IMR-90 (cell line): Measurements from ENCODE around the gene ACSL3. TPM values are rescaled to one million over a fixed set of nuclear protein-coding genes. Genes with fewer than 3 reads are reported as not detected.

Experiments
- ATAC-seq: fragments of 200-7000 bp; cut with Tn5 transposase; 2 replicates; pipeline ENCODE4 v1.9.1; 2020; ENCODE audit warnings: low read depth, mild to moderate bottlenecking, moderate library complexity
- BruUV-seq: library from RNA; stranded (reverse); fragments of 400-500 nt; replicated peaks from 2 replicates; lab custom pipeline; 2021; lab: Mats Ljungman, UMichigan
- CTCF ChIA-PET: fragments of 300-600 bp; formaldehyde crosslinking; extraction: SDS; loops from one replicate; lab custom pipeline; 2021; ENCODE audit warnings: antibody characterized with exemption; lab: Yijun Ruan, JAX
- POLR2A ChIA-PET: fragments of 300-600 bp; sonication (Branson Sonifier 250); formaldehyde crosslinking; loops from one replicate; lab custom pipeline; 2022; ENCODE audit warnings: antibody characterized with exemption; ENCODE audit not compliant: unreplicated experiment; lab: Charles Lee
- DNase-seq: peaks from one replicate; pipeline ENCODE4 v3.0.0; 2013
- H2AFZ ChIP-seq: replicated peaks from 2 replicates; pipeline ENCODE3; 2013; ENCODE audit warnings: low read length, mild to moderate bottlenecking; ENCODE audit not compliant: poor library complexity
- H2AK5ac ChIP-seq: 2 replicates; pipeline ENCODE4 v1.6.1; 2013; ENCODE audit warnings: low read depth, low read length, inconsistent platforms
- H2AK9ac ChIP-seq: replicated peaks from 2 replicates; pipeline ENCODE3; 2013; ENCODE audit warnings: mild to moderate bottlenecking, low read depth, low read length, moderate library complexity; ENCODE audit not compliant: poor library complexity
- H2BK120ac ChIP-seq: 2 replicates; pipeline ENCODE4 v1.6.1; 2013; ENCODE audit warnings: low read depth, low read length, inconsistent platforms
- H2BK15ac ChIP-seq: 3 replicates; pipeline ENCODE4 v1.6.1; 2013; ENCODE audit warnings: low read depth, low read length, inconsistent platforms
- H2BK20ac ChIP-seq: 2 replicates; pipeline ENCODE4 v1.6.1; 2013; ENCODE audit warnings: low read depth, mild to moderate bottlenecking, inconsistent platforms, low read length, moderate library complexity
- H2BK5ac ChIP-seq: 2 replicates; pipeline ENCODE4 v1.6.1; 2013; ENCODE audit warnings: mild to moderate bottlenecking, low read depth, low read length, inconsistent platforms; ENCODE audit not compliant: poor library complexity, severe bottlenecking
- H3K14ac ChIP-seq: replicated peaks from 2 replicates; pipeline ENCODE4 v1.6.1; 2013; ENCODE audit warnings: low read depth, low read length, inconsistent platforms
- H3K18ac ChIP-seq: 2 replicates; pipeline ENCODE4 v1.6.1; 2013; ENCODE audit warnings: low read depth, low read length, control low read depth
- H3K23ac ChIP-seq: 2 replicates; pipeline ENCODE4 v1.6.1; 2013; ENCODE audit warnings: low read depth, low read length, inconsistent platforms
- H3K27ac ChIP-seq: 2 replicates; pipeline ENCODE4 v1.5.1; 2013; ENCODE audit warnings: mild to moderate bottlenecking, control low read depth, low read length; ENCODE audit not compliant: insufficient read depth
- H3K27me3 ChIP-seq: 2 replicates; pipeline ENCODE4 v1.6.1; 2013; ENCODE audit warnings: low read length; ENCODE audit not compliant: control insufficient read depth, insufficient read depth
- H3K36me3 ChIP-seq: 2 replicates; pipeline ENCODE4 v1.6.1; 2013; ENCODE audit warnings: low read length, mixed read lengths; ENCODE audit not compliant: control insufficient read depth, insufficient read depth
- H3K4ac ChIP-seq: 2 replicates; pipeline ENCODE4 v1.6.1; 2013; ENCODE audit warnings: low read depth, low read length, inconsistent platforms
- H3K4me1 ChIP-seq: 2 replicates; pipeline ENCODE4 v1.6.1; 2013; ENCODE audit warnings: low read length, mixed read lengths; ENCODE audit not compliant: control insufficient read depth, insufficient read depth
- H3K4me2 ChIP-seq: 2 replicates; pipeline ENCODE4 v1.6.1; 2013; ENCODE audit warnings: low read depth, mild to moderate bottlenecking, control low read depth, low read length, moderate library complexity
- H3K4me3 ChIP-seq: 2 replicates; pipeline ENCODE4 v1.5.1; 2013; ENCODE audit warnings: low read depth, mild to moderate bottlenecking, control low read depth, low read length, moderate library complexity; ENCODE audit not compliant: insufficient read depth
- H3K56ac ChIP-seq: 2 replicates; pipeline ENCODE4 v1.6.1; 2013; ENCODE audit warnings: low read length, inconsistent platforms; ENCODE audit not compliant: insufficient read depth; ENCODE audit errors: extremely low read depth
- H3K79me1 ChIP-seq, 2 experiments: 2 replicates each; pipeline ENCODE4 v1.6.1; 2013; ENCODE audit warnings: low read length in 2 of 2, inconsistent platforms in 1 of 2, low read depth in 1 of 2
- H3K9ac ChIP-seq: 2 replicates; pipeline ENCODE4 v1.6.1; 2013; ENCODE audit warnings: low read depth, low read length, control low read depth
- H3K9me1 ChIP-seq: 2 replicates; pipeline ENCODE4 v1.6.1; 2013; ENCODE audit warnings: low read length, inconsistent platforms; ENCODE audit not compliant: insufficient read depth
- H3K9me3 ChIP-seq: 2 replicates; pipeline ENCODE4 v1.6.1; 2013; ENCODE audit warnings: low read length; ENCODE audit not compliant: control insufficient read depth, insufficient read depth
- H4K20me1 ChIP-seq: 2 replicates; pipeline ENCODE4 v1.6.1; 2013; ENCODE audit warnings: low read length, inconsistent platforms; ENCODE audit not compliant: insufficient read depth
- H4K5ac ChIP-seq: 2 replicates; pipeline ENCODE4 v1.6.1; 2013; ENCODE audit warnings: mild to moderate bottlenecking, low read depth, low read length, control low read depth
- H4K8ac ChIP-seq, 2 experiments: 2 replicates each; pipeline ENCODE4 v1.6.1; 2013; ENCODE audit warnings: low read depth in 2 of 2, low read length in 2 of 2, control low read depth in 1 of 2, inconsistent platforms in 1 of 2
- H4K91ac ChIP-seq: 2 replicates; pipeline ENCODE4 v1.6.1; 2013; ENCODE audit warnings: low read depth, low read length, inconsistent platforms; ENCODE audit not compliant: insufficient read depth
- CEBPB ChIP-seq: IDR thresholded peaks from 2 replicates; pipeline ENCODE4 v1.6.1; 2012; ENCODE audit warnings: low read depth, low read length, improper control_type of control experiment
- CHD1 ChIP-seq: IDR thresholded peaks from 2 replicates; pipeline ENCODE4 v1.6.1; 2012; ENCODE audit warnings: low read depth, low read length, improper control_type of control experiment
- ELK1 ChIP-seq: fragments of 150-350 bp; IDR thresholded peaks from 2 replicates; pipeline ENCODE4 v1.6.1; 2016; ENCODE audit warnings: low read depth, mild to moderate bottlenecking, low read length, moderate library complexity, borderline replicate concordance
- FOS ChIP-seq: fragments of 150-350 bp; IDR thresholded peaks from 2 replicates; pipeline ENCODE4 v1.6.1; 2016; ENCODE audit warnings: low read depth, low read length
- MAZ ChIP-seq: IDR thresholded peaks from 2 replicates; pipeline ENCODE4 v1.6.1; 2012; ENCODE audit warnings: low read depth, mild to moderate bottlenecking, low read length, improper control_type of control experiment, moderate library complexity, borderline replicate concordance
- NFE2L2 ChIP-seq: fragments of 150-350 bp; IDR thresholded peaks from 2 replicates; pipeline ENCODE4 v1.6.1; 2016; ENCODE audit warnings: low read depth, mild to moderate bottlenecking, low read length
- POLR2A ChIP-seq: IDR thresholded peaks from 2 replicates; pipeline ENCODE4 v1.6.1; 2012; ENCODE audit warnings: mild to moderate bottlenecking, low read depth, low read length
- RCOR1 ChIP-seq: IDR thresholded peaks from 2 replicates; pipeline ENCODE4 v1.6.1; 2012; ENCODE audit warnings: mild to moderate bottlenecking, low read length, improper control_type of control experiment; ENCODE audit not compliant: insufficient replicate concordance
- USF2 ChIP-seq: fragments of 150-350 bp; IDR thresholded peaks from 2 replicates; pipeline ENCODE4 v1.6.1; 2017; ENCODE audit warnings: mild to moderate bottlenecking, antibody characterized with exemption, low read length, low read depth
- WGBS, 2 experiments: methylation state at CpG; one replicate each; pipeline versions ENCODE4 v1.1.5 to v1.1.7; 2013; ENCODE audit warnings: missing lambda C conversion rate in 2 of 2; ENCODE audit not compliant: insufficient read length in 1 of 2; ENCODE audit errors: extremely low coverage in 2 of 2; 5-methylcytosine and 5-hydroxymethylcytosine counted together
- dilution Hi-C: fragments of 300-500 bp; cut with HindIII; formaldehyde crosslinking; loops from one replicate; pipeline ENCODE4 v1.14.3; 2018; ENCODE audit warnings: low sequenced_read_pairs; ENCODE audit not compliant: unreplicated experiment
- in situ Hi-C: fragments of 300-500 bp; cut with MboI; formaldehyde crosslinking; loops from 3 replicates; pipeline ENCODE4 v1.14.3; 2019; ENCODE audit warnings: low sequenced_read_pairs, inconsistent platforms, mixed read lengths
- intact Hi-C: fragments of 100-400 bp; cut with micrococcal nuclease; formaldehyde crosslinking; loops from 2 replicates; pipeline ENCODE4 v1.10.0; 2022
- polyA plus RNA-seq, 3 experiments: library from polyadenylated mRNA; depleted of rRNA; stranded (reverse); fragments of >200 nt; gene quantifications; 2 replicates each; pipeline ENCODE4 v1.2.3, GENCODE V29; 2012; ENCODE audit warnings: low replicate concordance in 1 of 3
- total RNA-seq: library from RNA; depleted of rRNA; stranded (reverse); fragments of >200 nt; gene quantifications from 2 replicates; pipeline ENCODE4 v1.2.3, GENCODE V29; 2012

ACSL3 gene
- total and polyA plus RNA-seq, 2 of the 4 experiments (the other 2 are of a cell fraction), result 31.0 to 84.2 TPM

- no peak overlapping the region for H4K5ac ChIP-seq
- peaks cover 11% of the 10 kb centered on the region for H3K9me1 ChIP-seq
- no peak for ATAC-seq
- H3K56ac ChIP-seq, result no peak overlapping the region
- H3K9ac ChIP-seq, result no peak overlapping the region
- TF ChIP-seq ELK1 (no peak), MAZ (no peak), USF2 (no peak), CHD1 (no peak), NFE2L2 (no peak), FOS (no peak), RCOR1 (no peak), CEBPB (peak; percentile 70), POLR2A (no peak)
- no peak overlapping the region for H3K4me2 ChIP-seq
- peaks cover 20 to 49% of the 10 kb centered on the region in 2 experiments; a peak in 3 of 4 replicates for H3K79me1 ChIP-seq
- H3K18ac ChIP-seq, result no peak overlapping the region
- no peak overlapping the region for H4K91ac ChIP-seq
- no peaks in the 10 kb centered on the region for H3K27me3 ChIP-seq
- H2BK120ac ChIP-seq, result no peak overlapping the region
- POLR2A ChIA-PET, result no interaction called here
- in situ Hi-C loops, result no loop called here
- H2BK15ac ChIP-seq, result no peak overlapping the region
- intact Hi-C loops, result no loop called here
- H3K9me3 ChIP-seq, result no peaks in the 10 kb centered on the region
- peaks cover 12% of the 10 kb centered on the region for H3K4me1 ChIP-seq
- no peak overlapping the region for H4K8ac ChIP-seq
- H2AK5ac ChIP-seq, result no peak overlapping the region
- H3K14ac ChIP-seq, result no peak overlapping the region
- H4K20me1 ChIP-seq, result no peaks in the 10 kb centered on the region
- H3K4ac ChIP-seq, result no peak overlapping the region
- no peak overlapping the region for H3K4me3 ChIP-seq
- no peak for DNase-seq
- no peak overlapping the region for H2BK20ac ChIP-seq
- no peak overlapping the region for H2AFZ ChIP-seq
- dilution Hi-C loops, result no loop called here
- peaks cover 29% of the 10 kb centered on the region for H3K36me3 ChIP-seq
- BruUV-seq, result no TSS peak
- H3K27ac ChIP-seq, result no peak overlapping the region
- CTCF ChIA-PET, result interaction anchor here (0.6 to 1.5 kb wide), 4 partner anchors 17 to 50 kb away, joined by 3 to 5 read pairs (median 4); no protein-coding TSS in a partner anchor
- H2BK5ac ChIP-seq, result no peak overlapping the region
- H3K23ac ChIP-seq, result no peak overlapping the region
- 96% methylated on average over 5 of the region's 8 CpGs; no CpG with 5 or more reads in 1 of the 2 experiments for WGBS, 2 experiments
- no peak overlapping the region for H2AK9ac ChIP-seq
Measured at GRCh38 chr2:222922019-222922800, 61.4 kb downstream of the ACSL3 start.
